BLaER1 treated with 17β-estradiol and CSF1 and Interleukin-3, amounts not matched to agents 10 nM and 100 nM (cell line): ENCODE measurements around the gene RPL7A.
A peak's percentile ranks its signal among the peaks of the same experiment; 100 is the strongest.

Experiments used
- H3K27ac ChIP-seq, 11 experiments: shearing (Covaris generic); formaldehyde crosslinking; 2 replicates each; pipeline ENCODE4 v1.8.1; 2022
- H3K27me3 ChIP-seq, 11 experiments: shearing (Covaris generic); formaldehyde crosslinking; 2 replicates each; pipeline ENCODE4 v1.8.1; 2022
- H3K36me3 ChIP-seq, 11 experiments: shearing (Covaris generic); formaldehyde crosslinking; 2 replicates each; pipeline ENCODE4 v1.8.1; 2022
- H3K4me1 ChIP-seq, 10 experiments: shearing (Covaris generic); formaldehyde crosslinking; 2 replicates each; pipeline ENCODE4 v1.8.1; 2022
- H3K4me2 ChIP-seq, 11 experiments: shearing (Covaris generic); formaldehyde crosslinking; 2 replicates each; pipeline ENCODE4 v1.8.1; 2022
- H3K4me3 ChIP-seq, 10 experiments: shearing (Covaris generic); formaldehyde crosslinking; 2 replicates each; pipeline ENCODE4 v1.8.1; 2022
- H3K9ac ChIP-seq, 11 experiments: shearing (Covaris generic); formaldehyde crosslinking; 2 replicates each; pipeline ENCODE4 v1.8.1; 2022
- H3K9me3 ChIP-seq, 11 experiments: shearing (Covaris generic); formaldehyde crosslinking; replicated peaks in 1 of 11; 2 replicates each; pipeline ENCODE4 v1.8.1; 2022
- H4K20me1 ChIP-seq, 11 experiments: shearing (Covaris generic); formaldehyde crosslinking; 2 replicates each; pipeline ENCODE4 v1.8.1; 2022
- Cebpa-rat ChIP-seq, 11 experiments: shearing (Covaris generic); IDR thresholded peaks; 2 replicates each; pipeline ENCODE4 v1.8.1; 2022

Gene RPL7A

GRCh38 chr9:133397895-133398294 is 49.9 kb downstream of the RPL7A start:
- Histone ChIP-seq H3K4me2 (peak overlapping the region in 4 of 11 experiments; percentile 1 to 28 (median 14); a peak in 5 of 22 replicates), H3K9me3 (no peaks in the 10 kb centered on the region), H3K27ac (no peak overlapping the region), H4K20me1 (peaks cover 0 to 76% (median 10%) of the 10 kb centered on the region in 11 experiments; a peak in 14 of 22 replicates), H3K36me3 (peaks cover 3 to 26% (median 13%) of the 10 kb centered on the region in 11 experiments; a peak in 17 of 22 replicates), H3K27me3 (no peaks in the 10 kb centered on the region), H3K4me1 (peaks cover 0 to 16% (median 7%) of the 10 kb centered on the region in 10 experiments; a peak in 10 of 20 replicates), H3K9ac (peak overlapping the region in 1 of 11 experiments; percentile 7; a peak in 2 of 22 replicates), H3K4me3 (no peak overlapping the region)
- TF ChIP-seq Cebpa-rat (IDR thresholded peaks at IDR 0.05): no peak

- peaks cover 18 to 49% (median 37%) of the 10 kb centered on the region in 11 experiments for H3K36me3 ChIP-seq
- peaks cover 0 to 88% (median 32%) of the 10 kb centered on the region in 11 experiments; a peak in 18 of 22 replicates for H4K20me1 ChIP-seq
- no peaks in the 10 kb centered on the region for H3K9me3 ChIP-seq
- H3K27ac ChIP-seq: no peak overlapping the region
- TF ChIP-seq Cebpa-rat (IDR thresholded peaks at IDR 0.05): no peak
- H3K27me3 ChIP-seq: no peaks in the 10 kb centered on the region
- peaks cover 0 to 16% (median 7%) of the 10 kb centered on the region in 10 experiments; a peak in 11 of 20 replicates for H3K4me1 ChIP-seq
- no peak overlapping the region for H3K4me3 ChIP-seq
- H3K9ac ChIP-seq: no peak overlapping the region
- no peak overlapping the region for H3K4me2 ChIP-seq
These were observed 52.3 kb downstream of the RPL7A start for GRCh38 chr9:133400292-133400691.
